B cell (primary cell): ENCODE data around the gene CREB5.

ENCODE experiments used
- CTCF ChIP-seq: fragments of 200-600 bp; IDR thresholded peaks from one replicate; pipeline ENCODE4 v1.8.0; 2022; ENCODE audit warnings: antibody characterized with exemption, mild to moderate bottlenecking
- EZH2 ChIP-seq: IDR thresholded peaks from 2 replicates; pipeline ENCODE4 v1.6.1; 2012; ENCODE audit warnings: borderline replicate concordance, low read depth, mild to moderate bottlenecking, moderate library complexity, low read length; ENCODE audit not compliant: insufficient read depth, poor library complexity, severe bottlenecking

- TF ChIP-seq CTCF = no peak
- TF ChIP-seq EZH2 = no peak
These were observed 317.4 kb downstream of the CREB5 start for GRCh38 chr7:28729727-28730126.
